ENCODE results near the gene BBS2. TPM values are rescaled to one million over a fixed set of nuclear protein-coding genes. Genes with fewer than 3 reads are reported as not detected.

The BBS2 gene
- total and polyA plus RNA-seq, 2 experiments from 2014 or later: 13.7 to 25.2 TPM

- no peak overlapping the region for H3K4me3 ChIP-seq
- no peaks in the 10 kb centered on the region for H3K79me2 ChIP-seq (replicated peaks; ENCODE audit: insufficient read depth)
- Mint-ChIP-seq H3K9me3 (no peaks in the 10 kb centered on the region), H3K27ac (no peak overlapping the region), H3K4me1 (no peaks in the 10 kb centered on the region), H3K4me3 (no peak overlapping the region), H3K27me3 (ENCODE audit: insufficient read depth, low read depth, poor library complexity) (no peaks in the 10 kb centered on the region), H3K36me3 (ENCODE audit: low read depth) (no peaks in the 10 kb centered on the region)
- H3K27ac ChIP-seq (ENCODE audit: low read depth): no peak overlapping the region
- TF ChIP-seq EZH2phosphoT487 (IDR thresholded peaks at IDR 0.05; ENCODE audit: unreplicated experiment) (no peak), NANOG (IDR thresholded peaks at IDR 0.05; ENCODE audit: borderline replicate concordance) (no peak), JUNB (IDR thresholded peaks at IDR 0.05; ENCODE audit: unreplicated experiment) (no peak), REST (IDR thresholded peaks at IDR 0.05; ENCODE audit: unreplicated experiment) (no peak)
- no peak overlapping the region for H3K4me2 ChIP-seq
- H3K27me3 ChIP-seq (ENCODE audit: insufficient read depth): no peaks in the 10 kb centered on the region
- ATAC-seq (no peak), DNase-seq (ENCODE audit: low spot score) (no peak)
- no peaks in the 10 kb centered on the region for H3K36me3 ChIP-seq (ENCODE audit: insufficient read depth)
- H4K20me1 ChIP-seq (replicated peaks; ENCODE audit: insufficient read depth): no peaks in the 10 kb centered on the region
- H3K9me2 ChIP-seq (ENCODE audit: insufficient read depth): no peaks in the 10 kb centered on the region
- H3F3A ChIP-seq (replicated peaks; ENCODE audit: low read depth): no peaks in the 10 kb centered on the region
- no peaks in the 10 kb centered on the region for H3K4me1 ChIP-seq (ENCODE audit: insufficient read depth)
- no peak overlapping the region for H2AFZ ChIP-seq
These were observed 26.7 kb downstream of the BBS2 start for GRCh38 chr16:56493126-56493525.

GRCh38 chr16:56491657-56492261, 28.1 kb downstream of the BBS2 start:
- H3K4me3 ChIP-seq: no peak overlapping the region
- DNase-seq (ENCODE audit: low spot score) (no peak), ATAC-seq (no peak)
- H3K79me2 ChIP-seq (replicated peaks; ENCODE audit: insufficient read depth): no peaks in the 10 kb centered on the region
- Mint-ChIP-seq H3K4me3 (no peak overlapping the region), H3K9me3 (no peaks in the 10 kb centered on the region), H3K27me3 (ENCODE audit: insufficient read depth, low read depth, poor library complexity) (peaks cover 2% of the 10 kb centered on the region), H3K4me1 (no peaks in the 10 kb centered on the region), H3K36me3 (ENCODE audit: low read depth) (no peaks in the 10 kb centered on the region), H3K27ac (no peak overlapping the region)
- no peaks in the 10 kb centered on the region for H3F3A ChIP-seq (replicated peaks; ENCODE audit: low read depth)
- H3K27ac ChIP-seq (ENCODE audit: low read depth): no peak overlapping the region
- no peaks in the 10 kb centered on the region for H4K20me1 ChIP-seq (replicated peaks; ENCODE audit: insufficient read depth)
- H3K36me3 ChIP-seq (ENCODE audit: insufficient read depth): no peaks in the 10 kb centered on the region
- H3K4me1 ChIP-seq (ENCODE audit: insufficient read depth): no peaks in the 10 kb centered on the region
- H3K27me3 ChIP-seq (ENCODE audit: insufficient read depth): no peaks in the 10 kb centered on the region
- H2AFZ ChIP-seq: no peak overlapping the region
- H3K9me2 ChIP-seq (ENCODE audit: insufficient read depth): no peaks in the 10 kb centered on the region
- no peak overlapping the region for H3K4me2 ChIP-seq
- no peak for TF ChIP-seq ZNF462 (CRISPR knock-in tag; IDR thresholded peaks at IDR 0.05)
- no peak for TF ChIP-seq REST (IDR thresholded peaks at IDR 0.05; ENCODE audit: unreplicated experiment)
- no peak for TF ChIP-seq ZNF114 (CRISPR knock-in tag; IDR thresholded peaks at IDR 0.05)
- TF ChIP-seq NANOG (IDR thresholded peaks at IDR 0.05; ENCODE audit: borderline replicate concordance): no peak
